Hematopoietic multipotent progenitor cell treated with erythropoietin and hydrocortisone succinate and interleukin-3 and kit ligand, for 15 days (in vitro differentiated cells): Measurements from ENCODE around the gene FKBP14.

Experiments used
- DNase-seq: peaks from one replicate; pipeline ENCODE4 v3.0.0-alpha.2; 2015; ENCODE audit warnings: low spot score

FKBP14 gene

DNA sequence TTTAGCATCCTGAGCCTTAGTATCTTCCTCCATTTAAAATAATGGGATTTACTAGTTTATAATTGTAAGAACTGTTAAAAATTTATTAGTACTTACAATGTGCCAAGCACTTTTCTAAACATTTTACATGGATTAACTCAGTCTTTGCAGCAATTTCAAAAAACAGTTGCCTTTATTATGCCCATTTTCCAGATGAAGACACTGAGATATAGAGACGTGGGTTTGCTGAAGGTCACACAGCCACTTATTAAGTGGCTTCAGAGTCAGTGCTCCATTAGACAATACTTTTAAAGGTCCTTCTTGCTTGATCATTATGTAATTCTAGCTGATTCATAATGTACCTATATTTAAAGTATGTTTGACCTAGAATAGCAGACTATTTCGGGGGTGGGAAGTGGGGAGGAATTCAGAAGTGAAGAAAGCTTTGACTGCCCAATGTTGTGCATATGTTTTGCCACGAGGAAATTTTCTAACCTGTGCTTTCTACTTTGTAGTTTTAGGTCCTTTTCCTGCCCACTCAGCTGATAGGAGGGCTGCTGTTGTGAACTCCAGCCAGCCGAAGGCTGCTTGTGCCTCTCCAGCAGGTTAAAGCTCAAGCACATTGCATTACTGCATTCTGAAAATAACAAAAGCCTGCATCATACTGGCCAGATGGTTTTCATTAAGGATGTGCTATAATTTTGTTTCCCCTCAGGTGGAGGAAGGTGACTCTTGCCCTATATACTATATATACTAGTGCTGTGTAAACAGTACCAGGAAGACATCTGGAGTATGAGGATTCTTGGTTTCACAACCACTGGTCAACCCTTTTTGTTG, 6.0 kb upstream of the FKBP14 start:
- no peak for DNase-seq

DNA sequence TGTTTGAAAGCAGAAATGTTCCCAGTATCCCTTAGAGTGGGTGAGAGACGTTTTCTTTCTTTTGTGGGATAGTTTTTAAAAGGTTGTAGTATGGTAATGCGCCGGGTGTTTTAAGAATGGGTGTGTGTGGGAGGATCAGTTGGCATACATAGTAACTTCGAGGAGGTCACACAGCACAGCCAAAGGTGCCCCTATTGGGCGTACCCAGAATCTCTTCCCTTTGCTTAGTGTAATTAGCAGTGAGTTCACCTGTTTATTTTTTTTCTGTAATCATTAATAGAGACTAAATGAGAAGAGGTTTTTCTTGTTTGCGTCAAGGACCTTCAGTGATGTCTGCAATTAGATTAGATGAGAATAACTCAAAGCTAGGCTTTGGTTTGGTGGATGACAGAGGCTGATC, 3.2 kb upstream of the FKBP14 start:
- DNase-seq: peak; percentile 17

DNA sequence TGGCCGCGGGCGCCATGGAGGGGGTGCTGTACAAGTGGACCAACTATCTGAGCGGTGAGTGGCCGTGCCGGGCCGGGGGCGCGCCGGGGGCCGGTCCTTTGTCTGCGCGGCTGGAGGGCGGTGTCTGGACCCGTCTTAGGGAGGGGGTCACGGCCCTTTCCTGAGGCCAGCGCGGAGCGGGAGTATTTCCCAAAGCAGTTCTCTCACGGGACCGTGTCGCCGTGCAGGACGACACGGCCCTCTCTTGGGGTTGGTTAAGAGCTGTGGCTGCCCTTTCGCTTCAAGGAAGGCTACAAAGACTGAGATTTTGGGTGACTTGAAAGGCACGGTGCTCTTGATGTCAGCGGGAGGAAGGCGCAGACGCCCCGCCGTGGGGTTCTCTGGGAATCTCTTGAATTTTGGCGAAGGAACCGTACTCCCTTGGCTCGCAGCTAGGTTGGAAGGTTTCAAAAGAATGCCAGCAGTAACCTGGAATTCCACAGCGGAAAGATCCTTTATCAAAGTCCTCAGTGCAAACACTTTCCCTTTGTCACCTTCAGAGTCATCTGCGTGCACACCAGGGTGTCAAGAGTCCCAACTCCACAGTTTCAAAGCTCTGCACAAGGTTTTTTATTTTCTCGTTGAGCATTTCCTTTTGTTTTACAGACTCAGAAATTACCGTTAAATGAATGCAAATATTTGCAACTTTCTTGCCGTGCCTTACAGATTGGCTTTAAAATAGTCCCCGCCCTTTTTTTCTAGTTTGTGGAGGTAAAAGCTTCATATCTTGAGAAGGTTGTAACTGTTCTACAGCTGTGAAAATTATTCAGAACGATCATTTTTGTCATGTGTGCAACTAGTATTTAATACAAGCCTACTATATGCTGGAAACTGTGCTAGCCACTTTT, 2.5 kb upstream of the FKBP14 start:
- DNase-seq: peak; percentile 18

DNA sequence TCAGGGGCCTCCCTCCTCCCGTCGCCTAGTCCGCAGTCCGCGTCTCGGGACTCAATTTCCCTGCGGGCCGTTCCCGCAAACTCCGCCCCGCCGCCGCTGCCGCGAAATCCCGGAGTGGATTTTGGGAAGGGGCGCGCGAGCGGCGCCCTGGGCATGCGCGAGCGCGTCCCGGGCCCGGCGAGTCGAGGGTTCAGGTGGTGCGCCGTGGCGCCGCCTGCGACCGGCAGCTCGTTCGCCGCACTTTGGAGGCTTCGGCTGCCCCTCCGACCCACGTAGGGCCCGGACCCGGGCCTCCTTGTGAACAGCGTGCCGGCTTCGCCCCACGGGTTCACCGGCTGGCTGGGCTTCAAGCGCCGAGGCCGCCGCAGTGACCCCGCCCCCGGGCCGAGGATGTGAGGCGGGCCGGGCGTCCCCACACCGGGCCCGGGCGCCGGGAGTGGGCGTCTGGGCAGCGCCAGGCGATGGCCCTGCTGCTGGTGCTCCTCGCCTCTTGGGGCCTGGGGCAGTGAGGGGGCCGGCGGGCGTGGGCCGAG, 1.8 kb upstream of the FKBP14 start, which contains the start of gene PLEKHA8:
PLEKHA8 (plus strand) TSS at position 197 of the 533 bp plus-strand sequence. CDS start 351 bp downstream, outside the sequence.
- DNase-seq: peak; percentile 89

DNA sequence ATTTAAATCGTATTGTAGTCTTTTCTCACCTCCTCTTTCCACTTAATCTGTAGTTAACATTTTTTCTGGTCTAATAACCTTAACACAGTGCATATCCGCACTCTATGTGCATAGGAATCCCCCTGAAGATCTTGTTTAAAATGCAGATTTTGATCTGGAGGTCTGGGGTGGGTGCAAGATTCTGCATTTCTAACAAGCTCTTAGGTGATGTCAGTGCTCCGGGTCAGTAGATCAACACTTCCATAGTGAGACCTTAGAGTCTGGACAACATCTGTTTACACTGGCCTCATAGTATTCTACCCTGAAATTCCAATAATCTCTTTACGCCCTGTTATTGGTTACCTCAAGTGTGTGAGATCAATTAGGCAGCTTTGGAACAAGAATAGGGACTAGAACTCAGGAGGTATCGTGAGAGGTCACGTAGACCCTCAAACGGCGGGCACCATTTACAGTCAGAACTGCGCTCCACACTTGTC, 1.3 kb upstream of the FKBP14 start:
- DNase-seq: no peak

DNA sequence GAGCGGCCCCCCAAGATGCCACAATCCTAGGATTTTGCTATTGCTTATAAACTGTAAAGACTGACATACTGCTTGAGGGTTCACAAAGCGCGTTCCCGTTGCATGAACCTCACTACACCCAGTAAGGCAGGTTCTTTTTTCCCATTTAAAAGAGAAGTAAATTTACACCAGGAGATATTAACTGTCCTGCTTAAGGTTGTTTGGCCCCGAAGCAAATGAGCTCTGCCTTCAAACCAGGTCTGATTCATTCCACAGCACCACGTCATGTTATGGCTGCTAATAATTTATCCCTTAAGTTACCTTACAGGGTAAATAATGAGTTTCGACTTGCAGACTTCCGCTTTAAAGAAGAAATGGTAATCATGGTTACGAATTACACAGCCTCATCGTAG, 559 bp upstream of the FKBP14 start:
- DNase-seq: peak; percentile 50

DNA sequence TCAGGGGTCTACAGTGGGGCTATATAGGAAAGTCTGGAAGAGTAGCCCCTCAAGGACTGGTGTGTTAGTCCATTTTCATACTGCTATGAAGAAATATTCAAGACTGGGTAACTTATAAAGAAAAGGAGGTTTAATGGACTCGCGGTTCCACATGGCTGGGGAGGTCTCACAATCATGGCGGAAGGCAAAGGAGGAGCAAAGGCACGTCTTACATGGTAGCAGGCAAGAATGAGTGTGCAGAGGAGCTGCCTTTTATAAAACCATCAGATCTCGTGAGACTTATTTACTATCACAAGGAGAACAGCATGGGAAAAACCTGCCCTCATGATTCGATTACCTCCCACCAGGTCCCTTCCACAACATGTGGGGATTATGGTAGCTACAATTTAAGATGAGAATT, 3.0 kb downstream of the FKBP14 start:
- no peak for DNase-seq

DNA sequence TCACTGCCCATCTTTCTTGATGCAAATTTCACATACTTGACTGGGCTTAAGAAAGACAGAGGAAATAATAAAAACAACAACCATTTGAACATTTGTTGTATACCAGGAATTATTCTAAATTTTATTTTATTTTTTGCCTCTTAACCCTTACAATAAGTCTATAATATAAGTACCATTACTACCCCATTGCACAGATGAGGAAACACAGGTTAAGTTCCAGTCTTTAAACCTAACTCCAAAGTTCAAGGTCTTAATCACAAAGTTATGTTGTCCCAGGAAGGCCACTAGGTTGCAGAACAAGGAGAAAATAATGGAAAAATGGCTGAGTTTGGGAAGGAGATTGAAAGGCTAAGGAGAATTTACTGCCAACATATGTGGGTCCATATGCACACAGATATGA, 3.5 kb downstream of the FKBP14 start:
- no peak for DNase-seq

DNA sequence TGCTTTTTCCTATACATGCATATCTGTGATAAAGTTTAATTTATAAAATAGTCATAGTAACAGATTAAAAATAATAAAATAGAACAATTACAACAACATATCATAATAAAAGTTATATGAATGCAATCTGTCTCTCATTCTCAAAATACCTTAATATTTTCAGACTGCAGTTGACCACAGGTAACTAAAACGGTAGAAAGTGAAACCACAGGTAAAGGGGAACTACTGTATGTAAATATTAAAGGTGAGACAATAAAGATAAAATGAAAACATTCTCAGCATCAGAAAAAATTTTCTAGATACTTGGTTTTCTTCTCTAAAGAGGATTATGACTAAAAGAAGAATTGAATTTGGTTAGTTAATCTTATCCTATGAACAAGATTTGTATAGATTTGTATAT, 6.0 kb downstream of the FKBP14 start:
- no peak for DNase-seq

DNA sequence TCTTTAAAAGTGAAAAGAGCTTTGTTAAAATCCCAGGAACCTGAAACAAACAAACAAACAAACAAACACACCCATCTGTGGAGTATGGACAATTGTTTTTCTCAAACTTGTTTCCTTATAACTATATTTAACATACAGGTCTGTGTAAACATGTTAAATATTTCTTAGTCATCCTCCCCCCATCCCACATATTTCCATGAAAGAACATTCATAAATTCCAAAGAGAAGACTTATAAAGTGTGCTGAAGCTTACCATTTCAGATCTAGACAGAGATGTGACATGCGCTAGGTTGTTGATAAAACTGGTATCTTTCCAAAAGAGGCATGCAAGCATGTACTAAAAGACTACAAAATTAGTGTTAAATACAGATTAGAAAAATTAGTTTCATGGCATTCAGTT, 6.5 kb downstream of the FKBP14 start:
- no peak for DNase-seq

DNA sequence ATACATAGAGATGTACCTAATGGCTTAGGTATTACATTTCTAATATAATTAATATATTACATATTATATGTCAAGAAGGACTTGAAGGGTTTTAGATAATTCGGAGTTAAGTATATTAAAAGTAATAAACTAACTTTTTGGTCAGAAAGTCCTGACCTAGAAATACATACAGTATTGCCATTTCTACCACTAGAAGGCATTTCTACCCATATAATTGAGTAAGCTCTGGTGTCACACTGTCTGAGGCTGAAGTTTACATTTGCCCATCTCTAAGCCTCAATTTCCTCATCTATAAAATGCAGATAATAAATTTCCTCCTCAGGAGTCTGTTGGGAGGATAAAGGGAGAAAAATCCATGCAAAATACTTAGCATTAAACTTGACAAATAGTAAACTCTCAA, 7.1 kb downstream of the FKBP14 start:
- no peak for DNase-seq

DNA sequence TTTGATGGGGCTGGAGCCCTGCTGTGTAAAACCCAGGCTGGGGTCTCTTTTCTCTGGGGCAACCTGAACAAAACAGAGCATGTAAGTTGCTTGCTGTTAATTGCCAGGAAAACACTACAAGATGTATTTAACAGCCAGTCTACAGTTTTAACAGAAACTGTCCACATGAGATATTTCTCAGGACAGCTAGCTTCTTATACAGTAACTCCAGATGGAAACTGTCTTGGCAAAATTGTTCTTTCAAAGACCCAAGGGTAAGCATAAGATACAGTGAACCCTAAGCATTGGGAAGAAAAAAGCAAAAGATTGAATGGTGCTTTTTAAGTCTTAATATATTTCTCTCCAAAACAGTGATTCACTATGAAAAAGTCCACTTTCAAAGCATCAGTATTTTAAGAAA, 8.1 kb downstream of the FKBP14 start:
- DNase-seq: no peak

DNA sequence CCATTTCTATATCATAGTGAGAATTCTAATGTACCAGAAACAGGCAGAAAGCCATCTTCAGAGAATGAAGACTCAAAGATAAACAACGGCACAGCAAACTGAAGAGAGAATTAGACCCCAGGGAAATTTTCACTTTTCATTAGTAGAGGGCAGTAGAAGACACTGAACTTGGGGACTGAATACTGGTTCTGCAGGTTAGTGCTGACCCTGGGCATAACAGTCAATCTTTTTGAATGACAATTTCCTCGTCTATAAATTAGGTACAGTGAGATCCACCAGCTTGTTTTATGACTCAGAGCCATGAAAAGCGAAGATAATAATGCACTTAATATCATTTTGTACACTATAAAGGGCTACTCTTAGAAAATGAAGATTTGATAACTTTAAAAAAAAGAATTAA, 13.7 kb downstream of the FKBP14 start:
- no peak for DNase-seq

DNA sequence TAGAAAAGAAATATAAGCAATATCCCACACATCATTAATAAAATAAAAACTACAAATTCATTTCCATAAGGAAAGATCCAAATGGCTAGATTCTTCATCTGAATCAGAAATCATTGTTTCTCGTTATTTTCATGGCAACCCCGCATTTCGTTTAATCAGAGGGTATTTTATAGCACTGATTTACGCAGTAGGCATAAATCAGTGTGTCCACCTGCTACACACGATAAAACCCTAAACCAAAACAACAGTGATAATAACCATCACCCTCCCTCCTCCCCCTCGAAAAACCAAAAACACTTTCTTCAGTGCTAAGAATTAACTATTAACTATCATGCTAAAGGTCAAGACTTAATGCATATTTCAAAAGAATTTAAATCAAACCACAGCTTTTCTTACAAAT, 16.5 kb downstream of the FKBP14 start:
- DNase-seq: no peak

DNA sequence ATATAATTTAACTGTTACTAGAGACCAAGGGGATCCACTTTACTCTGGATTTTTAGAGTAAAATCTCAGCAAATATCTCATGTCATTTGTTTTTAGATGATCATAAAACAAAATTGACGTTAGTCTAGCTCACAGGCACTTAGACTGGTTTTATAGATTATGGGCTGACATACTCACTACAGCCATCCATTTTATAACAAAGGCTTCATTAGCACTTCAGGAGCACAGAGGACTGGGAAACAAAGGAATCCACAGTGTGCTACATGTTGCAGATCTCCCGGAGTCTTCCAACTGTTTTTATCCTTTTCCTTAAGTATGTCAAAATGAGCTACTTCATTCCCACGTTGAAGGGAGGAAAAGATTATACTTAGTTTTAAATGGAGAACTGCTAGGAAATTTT, 21.0 kb downstream of the FKBP14 start:
- DNase-seq: no peak

DNA sequence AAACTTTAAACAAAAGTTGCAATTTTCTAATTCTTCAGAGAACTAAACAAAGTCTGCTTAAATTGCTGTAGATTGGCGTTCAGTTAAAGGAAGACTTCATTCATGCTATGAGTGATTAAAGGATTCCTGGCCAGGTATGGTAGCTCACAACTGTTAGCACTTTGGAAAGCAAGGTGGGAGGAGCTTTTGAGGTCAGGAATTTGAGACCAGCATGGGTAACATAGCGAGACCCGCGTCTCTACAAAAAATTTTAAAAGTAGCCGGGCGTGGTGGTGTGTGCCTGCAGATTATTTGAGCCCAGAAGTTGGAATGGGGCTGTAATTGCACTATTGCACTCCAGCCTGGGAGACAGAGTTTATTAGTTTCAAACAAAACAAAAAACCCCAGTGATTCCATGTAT, 23.4 kb downstream of the FKBP14 start:
- no peak for DNase-seq

DNA sequence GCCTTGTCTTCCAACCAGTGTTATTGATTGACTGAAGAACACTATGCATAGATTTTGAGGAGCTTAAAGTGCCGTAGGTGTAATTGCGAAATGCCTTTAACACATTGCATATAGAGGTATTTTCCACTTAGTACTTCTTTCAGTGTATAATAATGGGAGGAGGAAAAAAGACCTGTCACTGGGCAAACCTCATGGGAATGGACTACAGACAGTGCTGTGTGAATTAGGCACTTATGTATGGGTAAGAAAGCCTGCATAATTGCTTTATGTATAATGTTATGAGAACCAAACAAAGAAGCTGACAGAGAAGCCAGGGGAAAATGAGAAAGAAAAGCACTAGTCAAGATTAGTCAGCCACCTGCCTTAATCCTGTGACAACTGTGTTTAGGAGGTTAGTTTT, 24.5 kb downstream of the FKBP14 start:
- DNase-seq: no peak

DNA sequence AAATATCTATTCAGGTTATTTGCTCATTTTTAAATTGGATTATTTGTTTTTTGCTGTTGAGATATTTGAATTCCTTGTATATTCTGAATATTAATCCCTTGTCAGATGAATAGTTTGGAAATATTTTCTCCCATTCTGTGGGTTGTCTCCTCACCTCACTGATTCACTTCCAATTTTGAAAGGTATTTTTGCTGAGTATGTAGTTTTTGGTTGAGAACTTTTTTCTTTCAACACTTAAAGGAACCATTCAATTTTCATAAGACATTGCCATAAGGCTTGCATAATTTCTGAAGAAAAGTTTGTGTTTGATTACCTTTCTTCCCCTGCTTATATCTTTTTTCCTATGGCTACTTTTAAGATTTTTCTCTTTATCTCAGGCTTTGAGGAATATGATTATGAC, 28.0 kb downstream of the FKBP14 start:
- DNase-seq: no peak

DNA sequence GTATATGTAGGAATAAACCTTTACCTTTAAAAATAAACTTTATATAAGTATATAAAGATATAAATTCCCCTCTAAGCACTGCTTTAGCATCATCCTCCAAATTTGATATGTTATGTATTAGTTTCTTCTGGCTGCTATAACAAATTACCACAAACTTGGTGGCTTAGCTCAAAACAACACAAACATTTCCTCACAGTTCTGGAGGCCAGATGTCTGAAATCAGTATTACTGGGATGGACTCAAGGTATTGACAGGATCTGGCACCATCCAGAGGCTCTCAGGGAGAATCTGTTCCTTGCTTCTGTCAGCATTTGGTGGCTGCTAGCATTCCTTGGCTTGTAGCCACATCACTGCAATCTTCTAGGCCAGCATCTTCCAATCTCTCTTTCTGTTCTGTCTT, 30.2 kb downstream of the FKBP14 start:
- no peak for DNase-seq

DNA sequence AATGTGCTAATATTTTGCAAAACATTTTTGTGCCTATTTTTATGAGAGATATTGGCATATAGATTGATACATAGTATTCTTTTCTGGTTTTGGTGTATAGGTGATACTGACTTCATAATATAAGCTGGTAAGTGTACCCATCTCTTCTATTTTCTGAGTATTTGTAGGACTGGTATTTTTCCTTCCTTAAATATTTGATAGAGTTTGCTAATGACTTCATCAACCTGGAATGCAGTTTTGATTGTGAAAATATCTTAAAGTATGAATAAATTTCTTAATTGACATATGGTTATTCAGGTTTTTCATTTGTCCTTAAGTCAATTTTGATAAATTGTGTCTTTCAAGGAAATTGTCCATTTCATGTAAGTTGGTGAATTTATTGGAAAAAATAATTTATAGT, 30.9 kb downstream of the FKBP14 start:
- no peak for DNase-seq

DNA sequence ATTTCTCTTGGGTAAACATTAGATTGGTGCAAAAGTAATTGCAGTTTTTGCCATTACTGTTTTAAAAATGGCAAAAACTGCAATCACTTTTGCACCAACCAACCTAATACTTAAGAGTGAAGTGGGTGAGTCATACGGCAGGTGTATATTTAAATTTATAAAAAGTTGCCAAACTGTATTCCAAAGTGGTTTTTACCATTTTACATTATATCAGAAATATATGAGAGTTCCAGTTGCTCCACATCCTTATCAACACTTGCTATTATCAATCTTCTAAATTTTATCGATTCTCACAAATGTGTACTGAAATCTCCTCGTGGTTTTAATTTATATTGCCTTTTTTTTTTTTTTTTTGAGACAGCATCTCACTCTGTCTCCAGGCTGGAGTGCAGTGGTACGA, 33.4 kb downstream of the FKBP14 start:
- DNase-seq: no peak

DNA sequence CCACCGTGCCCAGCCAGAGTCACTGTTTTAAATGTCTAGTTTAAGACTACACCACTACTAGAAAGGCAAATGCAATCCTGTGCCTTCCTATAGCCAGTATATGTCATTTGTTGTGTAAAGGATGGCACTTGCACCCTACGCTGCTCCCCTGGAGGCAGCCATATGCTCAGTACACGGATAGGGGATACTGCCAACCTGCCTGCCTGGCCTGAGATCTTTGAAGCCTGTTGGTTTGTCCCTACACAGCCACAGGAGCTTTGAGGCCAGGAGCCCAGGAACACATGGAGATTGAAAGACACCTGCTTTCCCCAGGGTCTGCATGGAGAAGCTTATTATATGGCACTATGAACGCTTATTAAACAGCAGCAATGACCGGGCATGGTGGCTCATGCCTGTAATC, 34.6 kb downstream of the FKBP14 start:
- no peak for DNase-seq

DNA sequence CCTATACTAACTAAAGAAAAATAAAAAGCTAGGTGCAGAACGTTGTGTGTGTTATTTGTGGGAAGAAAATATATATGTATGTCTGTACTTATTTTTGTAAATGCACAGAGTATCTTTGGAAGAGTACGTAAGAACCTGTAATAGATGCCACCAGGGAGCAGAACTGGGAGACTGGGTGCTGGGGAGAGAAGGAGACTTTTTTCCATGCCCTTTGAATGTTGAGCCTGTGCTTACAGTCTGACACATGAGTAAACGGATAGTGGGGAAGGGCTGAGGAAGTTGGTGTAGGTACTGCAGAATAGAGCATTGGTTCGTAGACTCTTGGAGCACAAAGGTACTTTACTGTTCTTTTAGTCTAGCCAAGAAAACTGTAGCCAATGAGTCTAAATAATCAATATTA, 35.6 kb downstream of the FKBP14 start:
- no peak for DNase-seq
